ENCODE measurements around the gene SCD5. TPM values are rescaled to one million over a fixed set of nuclear protein-coding genes. Genes with fewer than 3 reads are reported as not detected.

Gene SCD5
- total and polyA plus RNA-seq, 2 donors (not counting 3 experiments of a cell fraction or from before 2014, with no cell fraction given): 38.4 to 38.5 TPM

GRCh38 chr4:82694892-82695291, 103.7 kb downstream of the SCD5 start:
- FAIRE-seq: no peak
- H3K79me2 ChIP-seq (ENCODE audit: control insufficient read depth, insufficient read depth, low read length): no peaks in the 10 kb centered on the region
- no peaks in the 10 kb centered on the region for H3K9me3 ChIP-seq (replicated peaks; ENCODE audit: control insufficient read depth, insufficient read depth, low read length)
- H3K36me3 ChIP-seq (ENCODE audit: control insufficient read depth in 2 of 2, extremely low read depth in 1 of 2, insufficient read depth in 2 of 2, low read length in 2 of 2): no peaks in the 10 kb centered on the region
- dilution Hi-C loops (cut with MboI; ENCODE audit: extremely low pct_ligation_motif_present, low sequenced_read_pairs): no loop called here
- no peak overlapping the region for H3K4me3 ChIP-seq (replicated peaks in 1 of 3; ENCODE audit: insufficient read depth in 1 of 3, low read depth in 1 of 3, low read length in 3 of 3)
- POLR2A ChIA-PET: no interaction called here
- H3K9ac ChIP-seq (replicated peaks; ENCODE audit: extremely low read depth, insufficient read depth, low read length): no peak overlapping the region
- peaks cover 9% of the 10 kb centered on the region for H3K4me1 ChIP-seq (ENCODE audit: control insufficient read depth, extremely low read depth, insufficient read depth, low read length)
- TF ChIP-seq POLR2AphosphoS5 (IDR thresholded peaks at IDR 0.05; ENCODE audit: insufficient read depth, low read depth, low read length) (no peak), POLR2A (IDR thresholded peaks at IDR 0.05; ENCODE audit: low read depth, low read length) (no peak), EZH2 (IDR thresholded peaks at IDR 0.05; ENCODE audit: borderline replicate concordance, low read depth, low read length, severe bottlenecking) (no peak), GATA2 (IDR thresholded peaks at IDR 0.05; ENCODE audit: insufficient read depth, insufficient read length, low read depth, low read length) (no peak), MYC (IDR thresholded peaks at IDR 0.05; ENCODE audit: low read depth, low read length) (no peak), JUN (IDR thresholded peaks at IDR 0.05; ENCODE audit: borderline replicate concordance, insufficient read depth, insufficient read length, low read depth) (no peak), CTCF (IDR thresholded peaks at IDR 0.05; ENCODE audit: extremely low read depth in 1 of 2, insufficient read depth in 1 of 2, low read depth in 1 of 2, low read length in 2 of 2) (no peak), MAX (IDR thresholded peaks at IDR 0.05; ENCODE audit: insufficient read depth, insufficient read length) (no peak), FOS (IDR thresholded peaks at IDR 0.05; ENCODE audit: borderline replicate concordance, insufficient read depth, low read length) (no peak)
- no peak overlapping the region for H3K4me2 ChIP-seq (ENCODE audit: insufficient read depth, low read length)
- no peaks in the 10 kb centered on the region for H4K20me1 ChIP-seq (replicated peaks; ENCODE audit: control insufficient read depth, extremely low read depth, insufficient read depth, low read length)
- H3K27me3 ChIP-seq (ENCODE audit: control insufficient read depth in 2 of 2, insufficient read depth in 2 of 2, low read length in 2 of 2): no peaks in the 10 kb centered on the region
- DNase-seq (ENCODE audit: low read depth, low spot score): no peak
- no peak overlapping the region for H2AFZ ChIP-seq (ENCODE audit: low read depth, low read length)
- intact Hi-C loops (cut with micrococcal nuclease): no loop called here
- H3K27ac ChIP-seq (ENCODE audit: insufficient read depth, low read depth, low read length): no peak overlapping the region
- no peaks in the 10 kb centered on the region for H3K9me1 ChIP-seq (replicated peaks; ENCODE audit: control insufficient read depth, extremely low read depth, insufficient read depth, low read length)
- CTCF ChIA-PET: interaction anchor here (0.6 to 2.3 kb wide), 5 partner anchors 8 to 44 kb away, joined by 3 to 8 read pairs (median 4); no protein-coding TSS in a partner anchor
- BruUV-seq (replicated peaks): no TSS peak

Data from endothelial cell of umbilical vein (primary cell).